ENCODE data around the gene GPR39.

Gene GPR39

GRCh38 chr2:132595186-132595585, 178.6 kb downstream of the GPR39 start:
- TF ChIP-seq, protein P1, sequence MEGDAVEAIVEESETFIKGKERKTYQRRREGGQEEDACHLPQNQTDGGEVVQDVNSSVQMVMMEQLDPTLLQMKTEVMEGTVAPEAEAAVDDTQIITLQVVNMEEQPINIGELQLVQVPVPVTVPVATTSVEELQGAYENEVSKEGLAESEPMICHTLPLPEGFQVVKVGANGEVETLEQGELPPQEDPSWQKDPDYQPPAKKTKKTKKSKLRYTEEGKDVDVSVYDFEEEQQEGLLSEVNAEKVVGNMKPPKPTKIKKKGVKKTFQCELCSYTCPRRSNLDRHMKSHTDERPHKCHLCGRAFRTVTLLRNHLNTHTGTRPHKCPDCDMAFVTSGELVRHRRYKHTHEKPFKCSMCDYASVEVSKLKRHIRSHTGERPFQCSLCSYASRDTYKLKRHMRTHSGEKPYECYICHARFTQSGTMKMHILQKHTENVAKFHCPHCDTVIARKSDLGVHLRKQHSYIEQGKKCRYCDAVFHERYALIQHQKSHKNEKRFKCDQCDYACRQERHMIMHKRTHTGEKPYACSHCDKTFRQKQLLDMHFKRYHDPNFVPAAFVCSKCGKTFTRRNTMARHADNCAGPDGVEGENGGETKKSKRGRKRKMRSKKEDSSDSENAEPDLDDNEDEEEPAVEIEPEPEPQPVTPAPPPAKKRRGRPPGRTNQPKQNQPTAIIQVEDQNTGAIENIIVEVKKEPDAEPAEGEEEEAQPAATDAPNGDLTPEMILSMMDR (IDR thresholded peaks at IDR 0.05): no peak
- Histone ChIP-seq H3K4me2 (ENCODE audit: low read length) (no peak overlapping the region), H2AFZ (no peak overlapping the region), H3K36me3 (ENCODE audit: control insufficient read depth, insufficient read depth, low read length) (no peaks in the 10 kb centered on the region), H3K27ac (no peak overlapping the region), H3K79me2 (no peaks in the 10 kb centered on the region), H3K4me1 (no peaks in the 10 kb centered on the region), H3K9ac (no peak overlapping the region), H3K9me3 (ENCODE audit: control insufficient read depth, low read length) (no peaks in the 10 kb centered on the region), H3K4me3 (ENCODE audit: low read depth, low read length) (no peak overlapping the region), H3K27me3 (ENCODE audit: control insufficient read depth, insufficient read depth, low read length) (no peaks in the 10 kb centered on the region)

- Histone ChIP-seq H2AFZ (no peak overlapping the region), H3K4me2 (ENCODE audit: low read length) (no peak overlapping the region), H3K27ac (no peak overlapping the region), H3K27me3 (ENCODE audit: control insufficient read depth, insufficient read depth, low read length) (no peaks in the 10 kb centered on the region), H3K36me3 (ENCODE audit: control insufficient read depth, insufficient read depth, low read length) (no peaks in the 10 kb centered on the region), H3K9me3 (ENCODE audit: control insufficient read depth, low read length) (no peaks in the 10 kb centered on the region), H3K4me3 (ENCODE audit: low read depth, low read length) (no peak overlapping the region), H3K4me1 (no peaks in the 10 kb centered on the region), H3K9ac (no peak overlapping the region), H3K79me2 (no peaks in the 10 kb centered on the region)
- TF ChIP-seq, protein P1 (IDR thresholded peaks at IDR 0.05): no peak
These were observed 179.1 kb downstream of the GPR39 start for GRCh38 chr2:132595693-132596092.

- Histone ChIP-seq H3K9me3 (ENCODE audit: control insufficient read depth, low read length) (no peaks in the 10 kb centered on the region), H2AFZ (no peak overlapping the region), H3K4me2 (ENCODE audit: low read length) (no peak overlapping the region), H3K27me3 (ENCODE audit: control insufficient read depth, insufficient read depth, low read length) (no peaks in the 10 kb centered on the region), H3K4me3 (ENCODE audit: low read depth, low read length) (no peak overlapping the region), H3K27ac (no peak overlapping the region), H3K9ac (no peak overlapping the region), H3K36me3 (ENCODE audit: control insufficient read depth, insufficient read depth, low read length) (no peaks in the 10 kb centered on the region), H3K79me2 (no peaks in the 10 kb centered on the region), H3K4me1 (no peaks in the 10 kb centered on the region)
- TF ChIP-seq, protein P1 (IDR thresholded peaks at IDR 0.05): no peak
These were observed 180.6 kb downstream of the GPR39 start for GRCh38 chr2:132597166-132597565.

DNA sequence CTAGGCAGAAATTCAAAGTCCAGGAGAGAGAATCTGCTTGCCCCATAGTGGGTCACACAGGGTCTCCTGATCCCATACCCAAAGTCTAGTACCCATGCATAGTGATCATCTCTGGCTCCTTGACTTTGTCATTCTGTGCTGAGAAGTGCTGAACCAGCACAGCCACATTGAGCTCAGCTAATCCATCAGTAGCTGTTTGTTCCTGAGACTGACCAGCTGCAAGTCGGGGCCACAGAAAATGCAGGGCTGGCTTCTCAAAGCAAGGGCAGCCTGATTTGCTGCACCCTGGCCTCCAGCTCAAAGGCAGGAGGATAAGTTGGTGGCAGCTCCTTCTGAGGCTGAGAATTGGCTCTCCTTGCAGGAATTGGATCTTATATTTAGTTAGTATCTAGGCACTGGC, 181.2 kb downstream of the GPR39 start:
- Histone ChIP-seq H3K9me3 (ENCODE audit: control insufficient read depth, low read length) (no peaks in the 10 kb centered on the region), H3K27ac (no peak overlapping the region), H3K79me2 (no peaks in the 10 kb centered on the region), H3K9ac (no peak overlapping the region), H2AFZ (no peak overlapping the region), H3K4me2 (ENCODE audit: low read length) (no peak overlapping the region), H3K36me3 (ENCODE audit: control insufficient read depth, insufficient read depth, low read length) (no peaks in the 10 kb centered on the region), H3K4me1 (no peaks in the 10 kb centered on the region), H3K4me3 (ENCODE audit: low read depth, low read length) (no peak overlapping the region), H3K27me3 (ENCODE audit: control insufficient read depth, insufficient read depth, low read length) (no peaks in the 10 kb centered on the region)
- TF ChIP-seq, protein P1 (IDR thresholded peaks at IDR 0.05): no peak

DNA sequence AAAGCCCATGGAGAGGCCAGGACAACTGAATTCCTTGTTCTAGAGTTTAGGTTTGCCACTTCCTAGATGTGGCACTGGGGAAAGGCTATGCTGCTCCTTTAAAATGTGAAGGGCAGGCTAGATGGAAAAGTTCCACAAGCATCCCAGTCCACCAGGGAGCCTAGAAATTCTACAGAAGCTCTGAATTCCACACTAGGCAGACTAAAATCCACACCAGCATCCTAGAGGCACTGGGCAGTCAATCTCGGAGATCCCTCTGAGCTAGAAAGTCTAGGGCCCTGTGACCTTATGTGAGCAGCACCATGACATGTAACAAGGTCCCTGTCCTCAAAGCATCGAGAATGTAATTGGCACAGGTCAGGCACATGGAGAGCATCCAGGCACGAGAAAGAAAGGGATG, 181.9 kb downstream of the GPR39 start:
- Histone ChIP-seq H3K27me3 (ENCODE audit: control insufficient read depth, insufficient read depth, low read length) (no peaks in the 10 kb centered on the region), H3K4me1 (no peaks in the 10 kb centered on the region), H3K36me3 (ENCODE audit: control insufficient read depth, insufficient read depth, low read length) (no peaks in the 10 kb centered on the region), H3K4me2 (ENCODE audit: low read length) (no peak overlapping the region), H3K4me3 (ENCODE audit: low read depth, low read length) (no peak overlapping the region), H3K27ac (no peak overlapping the region), H3K9ac (no peak overlapping the region), H3K79me2 (no peaks in the 10 kb centered on the region), H3K9me3 (ENCODE audit: control insufficient read depth, low read length) (no peaks in the 10 kb centered on the region), H2AFZ (no peak overlapping the region)
- TF ChIP-seq, protein P1 (IDR thresholded peaks at IDR 0.05): no peak
